Suprapubic skin (tissue), 4 donors: ENCODE results near the gene CES4A. TPM values are rescaled to one million over a fixed set of nuclear protein-coding genes. Genes with fewer than 3 reads are reported as not detected.

ENCODE experiments used
- DNase-seq, 2 donors: peaks; one replicate each; pipeline ENCODE4 v3.0.0-alpha.2; 2019; ENCODE audit warnings: low spot score in 2 of 2
- H3K27ac ChIP-seq: fragments of 200-600 bp; sonication (generic); one replicate; pipeline ENCODE4 v1.5.1; 2019
- H3K27me3 ChIP-seq: fragments of 200-600 bp; sonication (generic); one replicate; pipeline ENCODE4 v1.5.1; 2019
- H3K36me3 ChIP-seq: fragments of 200-600 bp; sonication (generic); one replicate; pipeline ENCODE4 v1.5.1; 2019
- H3K4me1 ChIP-seq: fragments of 200-600 bp; sonication (generic); one replicate; pipeline ENCODE4 v1.5.1; 2019
- H3K4me3 ChIP-seq: fragments of 200-600 bp; sonication (generic); one replicate; pipeline ENCODE4 v1.5.1; 2019; ENCODE audit warnings: mild to moderate bottlenecking
- H3K9me3 ChIP-seq: fragments of 200-600 bp; sonication (generic); one replicate; pipeline ENCODE4 v1.5.1; 2019
- CTCF ChIP-seq, 2 donors: fragments of 200-600 bp in 1 of 2; fragments of 450-650 bp in 1 of 2; sonication (generic) in 1 of 2; IDR thresholded peaks; one replicate each; pipeline ENCODE4 v1.5.1; 2016 to 2019; ENCODE audit warnings: antibody characterized with exemption in 2 of 2, mild to moderate bottlenecking in 1 of 2, moderate library complexity in 1 of 2
- EP300 ChIP-seq: sonication (generic); formaldehyde crosslinking; IDR thresholded peaks from one replicate; pipeline ENCODE4 v1.6.1; 2017; ENCODE audit warnings: antibody characterized with exemption
- POLR2A ChIP-seq, 2 donors: fragments of 450-650 bp; IDR thresholded peaks; one replicate each; pipeline ENCODE4 v1.6.1; 2017; ENCODE audit warnings: antibody characterized with exemption in 2 of 2, mild to moderate bottlenecking in 2 of 2, moderate library complexity in 2 of 2
- POLR2AphosphoS5 ChIP-seq, 3 donors: sonication (generic); formaldehyde crosslinking; IDR thresholded peaks; one replicate each; pipeline ENCODE4 v1.6.1; 2017; ENCODE audit warnings: antibody characterized with exemption in 3 of 3
- WGBS: methylation state at CpG from one replicate; pipeline ENCODE4 v1.1.5; 2018; 5-methylcytosine and 5-hydroxymethylcytosine counted together
- total RNA-seq, 4 donors: library from RNA; depleted of rRNA; stranded (reverse); fragments of >200 nt; gene quantifications; one replicate each; pipeline ENCODE4 v1.1.0, GENCODE V29; 2016

CES4A gene
- total RNA-seq, 4 donors from 2014 or later = 47.2 to 148 (median 99.9) TPM

DNA sequence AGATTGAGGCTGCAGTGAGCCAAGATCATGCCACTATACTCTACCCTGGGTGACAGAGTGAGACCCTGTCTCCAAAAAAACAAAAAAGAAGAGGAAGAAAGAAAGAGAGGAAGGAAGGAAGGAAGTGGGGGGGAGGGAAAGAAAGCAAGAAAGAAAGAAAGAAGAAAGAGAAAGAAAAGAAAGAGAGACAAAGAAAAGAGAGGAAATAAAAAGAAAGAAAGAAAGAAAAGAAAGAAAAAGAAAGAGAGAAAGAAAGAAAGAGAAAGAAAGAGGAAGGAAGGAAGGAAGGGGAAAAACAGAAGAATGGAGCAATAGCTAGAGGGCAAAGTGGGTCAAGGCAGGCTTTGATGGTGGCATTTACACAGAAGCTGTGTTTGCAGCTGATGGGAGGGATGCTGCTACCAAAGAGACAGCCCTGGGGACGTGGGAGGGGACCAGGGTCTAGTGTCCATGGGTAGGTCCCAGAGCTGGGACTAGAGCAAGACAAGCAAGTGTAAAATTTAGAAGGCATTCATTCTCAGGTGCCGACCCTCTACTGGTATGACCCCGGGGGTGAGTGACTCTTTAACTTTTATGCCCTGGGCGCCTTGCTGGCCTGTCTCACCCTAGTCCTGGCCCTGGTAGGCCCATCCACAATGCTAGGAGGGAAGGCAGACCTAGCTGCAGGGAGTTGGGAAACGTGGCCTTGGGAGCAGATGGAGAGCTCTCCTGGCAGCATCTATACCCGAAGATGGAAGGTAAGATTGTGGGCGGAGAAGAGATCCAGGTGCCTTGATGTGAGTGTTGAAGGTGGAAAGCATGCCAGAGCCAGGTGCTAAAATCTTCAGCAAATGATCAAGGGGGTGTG, 29.3 kb upstream of the CES4A start:
- H3K27me3 ChIP-seq = no peaks in the 10 kb centered on the region
- 56% methylated on average over 7 of the region's 7 CpGs for WGBS
- peaks cover 38% of the 10 kb centered on the region for H3K4me1 ChIP-seq
- DNase-seq = no peak
- H3K27ac ChIP-seq = no peak overlapping the region
- H3K36me3 ChIP-seq = no peaks in the 10 kb centered on the region
- H3K9me3 ChIP-seq = no peaks in the 10 kb centered on the region
- H3K4me3 ChIP-seq = no peak overlapping the region
- TF ChIP-seq POLR2A (IDR thresholded peaks at IDR 0.05) (no peak), CTCF (IDR thresholded peaks at IDR 0.05) (no peak), POLR2AphosphoS5 (IDR thresholded peaks at IDR 0.05) (no peak), EP300 (no peak)

- Histone ChIP-seq H3K4me3 (no peak overlapping the region), H3K36me3 (no peaks in the 10 kb centered on the region), H3K4me1 (peaks cover 38% of the 10 kb centered on the region), H3K27me3 (no peaks in the 10 kb centered on the region), H3K9me3 (no peaks in the 10 kb centered on the region), H3K27ac (no peak overlapping the region)
- TF ChIP-seq EP300 (no peak), CTCF (IDR thresholded peaks at IDR 0.05) (no peak), POLR2AphosphoS5 (IDR thresholded peaks at IDR 0.05) (no peak), POLR2A (IDR thresholded peaks at IDR 0.05) (no peak)
- DNase-seq = no peak
- 40% methylated on average over 5 of the region's 5 CpGs for WGBS
Observed at GRCh38 chr16:66959704-66960161, 28.7 kb upstream of the CES4A start.

- H3K4me1 ChIP-seq = peaks cover 38% of the 10 kb centered on the region
- DNase-seq = no peak
- H3K9me3 ChIP-seq = no peaks in the 10 kb centered on the region
- 88% methylated on average over 1 of the region's 1 CpG for WGBS
- H3K27me3 ChIP-seq = no peaks in the 10 kb centered on the region
- no peak overlapping the region for H3K27ac ChIP-seq
- H3K4me3 ChIP-seq = no peak overlapping the region
- TF ChIP-seq CTCF (IDR thresholded peaks at IDR 0.05) = no peak
- no peak for TF ChIP-seq EP300
- no peak for TF ChIP-seq POLR2AphosphoS5 (IDR thresholded peaks at IDR 0.05)
- no peak for TF ChIP-seq POLR2A (IDR thresholded peaks at IDR 0.05)
- no peaks in the 10 kb centered on the region for H3K36me3 ChIP-seq
Observed at GRCh38 chr16:66960270-66960669, 28.1 kb upstream of the CES4A start.

DNA sequence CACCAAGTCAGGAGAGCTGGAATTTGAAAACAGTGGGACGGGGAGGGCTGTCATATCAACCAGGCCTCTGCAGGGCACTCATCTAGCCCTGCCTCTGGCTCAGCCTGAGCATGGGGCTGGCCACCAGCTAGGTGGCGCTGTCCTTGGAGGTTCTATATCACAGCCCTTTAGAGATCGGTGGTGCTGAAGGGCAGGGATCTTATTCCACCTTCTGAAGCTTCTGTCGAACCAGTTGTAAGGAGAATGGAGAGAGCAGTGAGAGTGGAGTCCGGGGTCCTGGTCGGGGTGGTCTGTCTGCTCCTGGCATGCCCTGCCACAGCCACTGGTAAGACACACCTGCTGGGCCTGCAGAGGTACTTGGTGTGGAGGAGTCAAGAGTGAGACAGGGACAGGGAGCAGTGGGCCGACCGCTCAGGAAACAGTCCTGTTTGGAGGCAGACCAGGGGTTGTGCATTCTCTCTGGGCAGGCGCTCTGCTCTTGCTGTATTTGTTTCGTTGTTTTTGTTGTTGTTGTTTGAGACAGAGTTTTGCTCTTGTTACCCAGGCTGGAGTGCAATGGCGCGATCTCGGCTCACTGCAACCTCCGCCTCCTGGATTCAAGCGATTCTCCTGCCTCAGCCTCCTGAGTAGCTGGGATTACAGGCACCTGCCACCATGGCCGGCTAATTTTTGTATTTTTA, 27.2 kb upstream of the CES4A start, which contains the start of gene CES3:
CES3 (plus strand) TSS at position 202 of the 680 bp plus-strand sequence; CDS start at position 244, 42 bp downstream.
- H3K36me3 ChIP-seq = no peaks in the 10 kb centered on the region
- H3K4me3 ChIP-seq = no peak within 1 kb of the TSS
- no peaks in the 10 kb centered on the region for H3K9me3 ChIP-seq
- DNase-seq = no peak
- WGBS = 76% methylated on average over 13 of the region's 16 CpGs
- TF ChIP-seq CTCF (IDR thresholded peaks at IDR 0.05) (peak; percentile 23 to 72), POLR2A (IDR thresholded peaks at IDR 0.05) (no peak), EP300 (no peak), POLR2AphosphoS5 (IDR thresholded peaks at IDR 0.05) (no peak)
- peaks cover 38% of the 10 kb centered on the region for H3K4me1 ChIP-seq
- H3K27ac ChIP-seq = no peak within 1 kb of the TSS
- no peaks in the 10 kb centered on the region for H3K27me3 ChIP-seq

DNA sequence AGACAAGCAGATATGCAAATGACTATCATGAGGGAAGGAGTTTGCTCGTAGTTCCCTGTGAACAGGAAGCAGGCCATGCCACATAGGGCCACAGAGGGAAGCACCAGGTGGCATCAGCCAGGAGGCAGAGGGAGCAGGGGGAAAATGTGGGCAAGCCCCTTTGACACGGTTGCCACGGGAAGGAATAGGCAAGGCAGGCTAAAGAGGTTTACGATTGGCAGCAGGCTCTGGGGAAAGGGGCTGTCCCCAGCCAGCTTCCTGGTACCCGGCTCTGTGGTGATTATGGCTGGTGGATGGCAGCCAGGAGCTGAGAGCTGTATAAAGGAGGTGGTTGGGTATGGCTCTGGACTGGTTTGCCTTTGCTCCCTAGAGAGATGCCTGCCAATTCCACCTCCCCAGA, 26.5 kb upstream of the CES4A start:
- 54% methylated on average over 4 of the region's 5 CpGs for WGBS
- no peak for DNase-seq

More for the DNA sequence above, 26.5 kb upstream of the CES4A start:
- Histone ChIP-seq H3K27me3 (no peaks in the 10 kb centered on the region), H3K4me1 (peaks cover 38% of the 10 kb centered on the region), H3K27ac (peak overlapping the region; percentile 19), H3K4me3 (no peak overlapping the region), H3K36me3 (no peaks in the 10 kb centered on the region), H3K9me3 (no peaks in the 10 kb centered on the region)
- TF ChIP-seq EP300 (no peak), POLR2AphosphoS5 (IDR thresholded peaks at IDR 0.05) (no peak), CTCF (IDR thresholded peaks at IDR 0.05) (no peak), POLR2A (IDR thresholded peaks at IDR 0.05) (no peak)
